Fibroblast of lung (primary cell): ENCODE results near the gene STRA8.

ENCODE experiments used
- EZH2 ChIP-seq: IDR thresholded peaks from 2 replicates; pipeline ENCODE4 v1.5.1; 2012; ENCODE audit warnings: low read length, control low read depth, mild to moderate bottlenecking; ENCODE audit errors: missing control alignments
- TF ChIP-seq, protein P1 (sequence below), 2 donors: IDR thresholded peaks in 1 of 2; conservative IDR thresholded peaks in 1 of 2; 1 replicate in 1 of 2; 2 replicates in 1 of 2; pipeline ENCODE4 v1.5.1; 2011 to 2012; ENCODE audit warnings: low read length in 2 of 2, control low read depth in 1 of 2, inconsistent platforms in 1 of 2, low read depth in 1 of 2, mild to moderate bottlenecking in 1 of 2

DNA sequence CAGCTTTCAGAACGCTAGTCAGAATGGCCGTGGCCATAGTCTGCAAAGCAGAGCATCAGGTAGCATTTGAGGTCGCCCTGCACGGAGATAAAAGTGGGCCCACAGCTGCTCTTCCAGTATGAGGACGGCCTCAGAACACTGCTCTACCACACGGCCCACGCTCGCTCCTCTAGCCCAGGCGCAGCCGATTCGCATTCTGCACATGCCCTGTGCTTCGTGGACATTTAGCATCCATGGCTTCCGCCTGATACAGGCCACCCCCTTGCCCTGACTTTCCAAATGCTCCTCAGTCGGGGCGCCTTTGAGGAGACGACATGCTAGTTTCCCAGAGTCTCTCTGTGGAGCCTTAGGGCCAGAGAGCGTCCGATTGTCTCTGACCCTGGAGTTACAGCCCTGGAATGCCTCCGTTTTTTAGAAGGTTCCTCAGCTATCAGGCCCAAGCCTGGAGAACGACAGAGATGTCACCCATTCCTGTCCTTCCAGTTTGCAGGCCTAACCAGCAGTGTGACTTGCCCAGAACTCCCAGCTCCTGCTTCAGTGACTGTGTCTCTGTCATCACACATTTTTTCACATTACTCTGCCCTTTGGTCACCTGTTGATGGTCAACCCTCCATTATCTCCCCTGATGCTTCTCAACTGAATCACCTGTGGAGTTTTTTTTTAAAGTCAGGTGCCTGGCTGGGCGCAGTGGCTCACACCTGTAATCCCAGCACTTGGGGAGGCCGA lies 14.3 kb downstream of the STRA8 start:
- no peak for TF ChIP-seq EZH2
- TF ChIP-seq, protein P1, sequence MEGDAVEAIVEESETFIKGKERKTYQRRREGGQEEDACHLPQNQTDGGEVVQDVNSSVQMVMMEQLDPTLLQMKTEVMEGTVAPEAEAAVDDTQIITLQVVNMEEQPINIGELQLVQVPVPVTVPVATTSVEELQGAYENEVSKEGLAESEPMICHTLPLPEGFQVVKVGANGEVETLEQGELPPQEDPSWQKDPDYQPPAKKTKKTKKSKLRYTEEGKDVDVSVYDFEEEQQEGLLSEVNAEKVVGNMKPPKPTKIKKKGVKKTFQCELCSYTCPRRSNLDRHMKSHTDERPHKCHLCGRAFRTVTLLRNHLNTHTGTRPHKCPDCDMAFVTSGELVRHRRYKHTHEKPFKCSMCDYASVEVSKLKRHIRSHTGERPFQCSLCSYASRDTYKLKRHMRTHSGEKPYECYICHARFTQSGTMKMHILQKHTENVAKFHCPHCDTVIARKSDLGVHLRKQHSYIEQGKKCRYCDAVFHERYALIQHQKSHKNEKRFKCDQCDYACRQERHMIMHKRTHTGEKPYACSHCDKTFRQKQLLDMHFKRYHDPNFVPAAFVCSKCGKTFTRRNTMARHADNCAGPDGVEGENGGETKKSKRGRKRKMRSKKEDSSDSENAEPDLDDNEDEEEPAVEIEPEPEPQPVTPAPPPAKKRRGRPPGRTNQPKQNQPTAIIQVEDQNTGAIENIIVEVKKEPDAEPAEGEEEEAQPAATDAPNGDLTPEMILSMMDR (conservative IDR thresholded peaks at IDR 0.05 in 1 of 2, IDR thresholded peaks at IDR 0.05 in 1 of 2; ENCODE audit: low read depth in 1 of 2, low read length in 2 of 2): no peak
